Effector memory CD4-positive, alpha-beta T cell (primary cell): ENCODE measurements around the gene PRDX2.

Experiments
- DNase-seq, 3 donors: peaks; one replicate each; pipeline ENCODE4 v3.0.0-alpha.2; 2020
- H3K27ac ChIP-seq: 2 replicates; pipeline ENCODE4 v1.7.0; 2013; ENCODE audit warnings: mild to moderate bottlenecking, low read length, moderate library complexity; ENCODE audit not compliant: insufficient read depth, poor library complexity, severe bottlenecking
- H3K27me3 ChIP-seq: replicated peaks from 2 replicates; pipeline ENCODE4 v1.7.0; 2013; ENCODE audit warnings: mild to moderate bottlenecking, low read length; ENCODE audit not compliant: insufficient read depth, control insufficient read depth, poor library complexity, severe bottlenecking
- H3K36me3 ChIP-seq: 2 replicates; pipeline ENCODE4 v1.7.0; 2013; ENCODE audit warnings: mild to moderate bottlenecking, low read length, moderate library complexity; ENCODE audit not compliant: control insufficient read depth, insufficient read depth
- H3K4me1 ChIP-seq: 2 replicates; pipeline ENCODE4 v1.7.0; 2013; ENCODE audit warnings: low read length, mild to moderate bottlenecking; ENCODE audit not compliant: control insufficient read depth, insufficient read depth, poor library complexity, severe bottlenecking
- H3K4me3 ChIP-seq: 2 replicates; pipeline ENCODE4 v1.7.0; 2013; ENCODE audit warnings: low read length, low read depth, mild to moderate bottlenecking; ENCODE audit not compliant: insufficient read depth, poor library complexity, severe bottlenecking
- H3K9me3 ChIP-seq: 2 replicates; pipeline ENCODE4 v1.7.0; 2013; ENCODE audit warnings: mild to moderate bottlenecking, low read length, moderate library complexity; ENCODE audit not compliant: control insufficient read depth

PRDX2 gene

GRCh38 chr19:12767666-12768065, 33.9 kb downstream of the PRDX2 start:
- peaks cover 7% of the 10 kb centered on the region for H3K4me1 ChIP-seq
- no peaks in the 10 kb centered on the region for H3K36me3 ChIP-seq
- no peak for DNase-seq
- no peak overlapping the region for H3K4me3 ChIP-seq
- no peaks in the 10 kb centered on the region for H3K9me3 ChIP-seq
- no peaks in the 10 kb centered on the region for H3K27me3 ChIP-seq
- H3K27ac ChIP-seq: no peak overlapping the region

- Histone ChIP-seq H3K9me3 (no peaks in the 10 kb centered on the region), H3K4me1 (peaks cover 7% of the 10 kb centered on the region), H3K36me3 (no peaks in the 10 kb centered on the region), H3K27ac (no peak overlapping the region), H3K4me3 (no peak overlapping the region), H3K27me3 (no peaks in the 10 kb centered on the region)
- DNase-seq: no peak
Observed at GRCh38 chr19:12767150-12767549, 34.5 kb downstream of the PRDX2 start.

- H3K27ac ChIP-seq: no peak overlapping the region
- no peak overlapping the region for H3K4me3 ChIP-seq
- peaks cover 7% of the 10 kb centered on the region for H3K4me1 ChIP-seq
- no peaks in the 10 kb centered on the region for H3K9me3 ChIP-seq
- DNase-seq: peak in 2 of 3 donors; percentile 69 to 77
- H3K27me3 ChIP-seq: no peaks in the 10 kb centered on the region
- no peaks in the 10 kb centered on the region for H3K36me3 ChIP-seq
Observed at GRCh38 chr19:12766051-12766521, 35.5 kb downstream of the PRDX2 start.

GRCh38 chr19:12764698-12765097, 36.9 kb downstream of the PRDX2 start:
- Histone ChIP-seq H3K36me3 (no peaks in the 10 kb centered on the region), H3K4me1 (peaks cover 3% of the 10 kb centered on the region), H3K27ac (no peak overlapping the region), H3K4me3 (no peak overlapping the region), H3K9me3 (no peaks in the 10 kb centered on the region), H3K27me3 (no peaks in the 10 kb centered on the region)
- no peak for DNase-seq

GRCh38 chr19:12763100-12763499, 38.5 kb downstream of the PRDX2 start:
- DNase-seq: no peak
- Histone ChIP-seq H3K27me3 (no peaks in the 10 kb centered on the region), H3K27ac (no peak overlapping the region), H3K9me3 (no peaks in the 10 kb centered on the region), H3K4me1 (no peaks in the 10 kb centered on the region), H3K36me3 (no peaks in the 10 kb centered on the region), H3K4me3 (no peak overlapping the region)

- H3K4me3 ChIP-seq: no peak overlapping the region
- no peaks in the 10 kb centered on the region for H3K36me3 ChIP-seq
- H3K4me1 ChIP-seq: peaks cover 5% of the 10 kb centered on the region
- no peak for DNase-seq
- no peaks in the 10 kb centered on the region for H3K9me3 ChIP-seq
- H3K27me3 ChIP-seq: no peaks in the 10 kb centered on the region
- no peak overlapping the region for H3K27ac ChIP-seq
Observed at GRCh38 chr19:12759686-12760085, 41.9 kb downstream of the PRDX2 start.

- peaks cover 4% of the 10 kb centered on the region for H3K27me3 ChIP-seq
- H3K4me3 ChIP-seq: peak overlapping the region; percentile 11
- peak; percentile 34 to 47 (median 34) for DNase-seq
- no peaks in the 10 kb centered on the region for H3K36me3 ChIP-seq
- H3K9me3 ChIP-seq: no peaks in the 10 kb centered on the region
- peaks cover 5% of the 10 kb centered on the region for H3K4me1 ChIP-seq
- H3K27ac ChIP-seq: no peak overlapping the region
Observed at GRCh38 chr19:12757544-12758274, 43.9 kb downstream of the PRDX2 start.

GRCh38 chr19:12756150-12756883, 45.3 kb downstream of the PRDX2 start:
- Histone ChIP-seq H3K4me3 (no peak overlapping the region), H3K36me3 (no peaks in the 10 kb centered on the region), H3K4me1 (peaks cover 5% of the 10 kb centered on the region), H3K9me3 (no peaks in the 10 kb centered on the region), H3K27ac (no peak overlapping the region), H3K27me3 (peaks cover 4% of the 10 kb centered on the region)
- DNase-seq: no peak

GRCh38 chr19:12754465-12755196, 47.0 kb downstream of the PRDX2 start:
- Histone ChIP-seq H3K27ac (no peak overlapping the region), H3K9me3 (no peaks in the 10 kb centered on the region), H3K36me3 (no peaks in the 10 kb centered on the region), H3K4me3 (no peak overlapping the region), H3K27me3 (peaks cover 4% of the 10 kb centered on the region), H3K4me1 (peaks cover 5% of the 10 kb centered on the region)
- no peak for DNase-seq
